GM21390 (cell line): ENCODE results near the gene S1PR3.
"Not testable (repeated sequence)": the region's sequence is repeated elsewhere in the genome, so short reads cannot be mapped to it uniquely, and the experiment has no call there.

Experiments
- ATAC-seq: cut with Tn5 transposase; IDR thresholded peaks from one replicate; pipeline ENCODE4 v1.9.1; 2021; ENCODE audit not compliant: unreplicated experiment

S1PR3 gene

DNA sequence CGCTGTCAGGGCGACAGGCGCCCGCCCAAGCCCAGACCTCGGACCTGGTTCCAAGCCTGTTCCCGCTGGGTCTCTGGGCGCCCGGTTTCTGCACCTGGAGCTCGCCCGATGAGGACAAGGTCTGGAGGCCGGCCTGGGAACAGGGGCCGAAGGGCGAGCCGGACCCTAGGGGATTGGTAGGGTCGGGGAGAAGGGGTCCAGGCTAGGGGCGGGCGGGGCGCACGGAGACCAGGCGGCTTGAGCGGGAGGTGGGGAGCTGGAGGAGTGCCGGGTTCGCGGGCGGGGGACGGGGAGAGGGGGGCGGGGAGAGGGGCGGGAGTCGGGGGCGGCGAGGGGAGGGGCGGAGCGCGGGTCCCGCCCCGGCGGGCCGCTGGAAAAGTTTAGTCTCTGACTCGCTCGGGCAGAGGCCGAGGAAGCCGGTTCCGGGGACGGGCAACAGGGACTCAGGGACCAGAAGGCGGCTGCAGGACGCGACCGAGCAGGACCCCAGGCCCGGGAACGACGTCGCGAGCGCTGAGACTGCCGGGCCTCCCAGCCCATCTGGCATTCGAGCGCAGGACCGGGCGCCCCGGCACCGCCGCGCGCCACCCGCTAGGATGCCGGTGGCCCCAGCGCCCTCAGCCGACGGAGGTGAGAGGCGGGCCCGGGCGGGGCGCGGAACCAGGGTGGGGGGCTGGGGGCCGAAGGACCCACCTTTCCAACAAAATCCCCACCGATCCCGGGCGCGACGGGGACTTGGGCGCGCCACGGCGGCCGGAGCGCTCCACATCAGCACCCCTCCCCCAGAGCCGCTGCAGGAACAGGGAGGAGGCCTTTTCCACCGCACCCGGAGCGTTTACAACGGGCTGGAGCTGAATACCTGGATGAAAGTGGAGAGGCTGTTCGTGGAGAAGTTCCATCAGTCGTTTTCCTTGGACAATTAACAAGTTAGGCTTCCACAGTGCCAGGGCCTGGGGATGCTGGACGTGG is at the start of gene S1PR3:
S1PR3 (plus strand) TSS at position 403 of the 969 bp plus-strand sequence. CDS start 9,733 bp downstream, outside the sequence.
- no peak for ATAC-seq

DNA sequence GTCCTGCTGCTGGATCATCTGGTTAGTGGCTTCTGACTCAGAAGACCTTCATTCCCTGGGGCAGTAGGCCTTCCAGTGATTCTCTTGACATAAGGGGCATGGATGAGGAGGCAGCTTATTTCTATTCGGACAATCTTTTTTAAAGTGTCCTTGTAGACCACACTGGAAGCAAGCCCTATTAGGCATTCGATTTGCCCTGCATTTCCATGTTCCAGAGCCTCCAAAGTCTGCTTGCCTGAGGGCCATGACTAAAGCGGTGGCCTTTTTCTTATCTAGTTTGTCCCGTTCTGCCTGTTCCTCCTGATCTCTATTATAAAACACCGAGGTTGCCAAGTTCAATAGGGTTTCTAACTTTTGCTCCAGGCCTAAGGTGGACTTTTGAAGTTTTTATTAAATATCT is 49.7 kb upstream of the S1PR3 start:
- not testable (repeated sequence) for ATAC-seq

DNA sequence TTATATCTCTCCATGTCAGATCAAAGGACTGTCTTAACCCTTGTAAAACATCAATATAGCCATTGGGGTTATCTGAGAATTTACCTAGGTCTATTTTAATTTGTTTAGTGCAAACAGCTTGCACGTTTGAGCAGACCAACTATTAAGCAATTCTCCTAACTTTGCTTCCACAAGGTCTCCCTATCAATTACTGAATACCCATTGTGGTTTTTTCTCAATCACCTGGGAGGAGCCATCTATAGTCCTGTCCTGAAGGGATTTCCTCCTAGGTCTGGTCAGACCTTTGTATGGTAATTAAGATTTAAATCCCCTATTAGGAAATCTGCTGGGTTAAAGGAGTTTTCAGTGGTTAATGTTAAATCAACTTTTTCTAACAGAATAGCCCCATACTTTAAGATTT is 48.9 kb upstream of the S1PR3 start:
- ATAC-seq: no peak

DNA sequence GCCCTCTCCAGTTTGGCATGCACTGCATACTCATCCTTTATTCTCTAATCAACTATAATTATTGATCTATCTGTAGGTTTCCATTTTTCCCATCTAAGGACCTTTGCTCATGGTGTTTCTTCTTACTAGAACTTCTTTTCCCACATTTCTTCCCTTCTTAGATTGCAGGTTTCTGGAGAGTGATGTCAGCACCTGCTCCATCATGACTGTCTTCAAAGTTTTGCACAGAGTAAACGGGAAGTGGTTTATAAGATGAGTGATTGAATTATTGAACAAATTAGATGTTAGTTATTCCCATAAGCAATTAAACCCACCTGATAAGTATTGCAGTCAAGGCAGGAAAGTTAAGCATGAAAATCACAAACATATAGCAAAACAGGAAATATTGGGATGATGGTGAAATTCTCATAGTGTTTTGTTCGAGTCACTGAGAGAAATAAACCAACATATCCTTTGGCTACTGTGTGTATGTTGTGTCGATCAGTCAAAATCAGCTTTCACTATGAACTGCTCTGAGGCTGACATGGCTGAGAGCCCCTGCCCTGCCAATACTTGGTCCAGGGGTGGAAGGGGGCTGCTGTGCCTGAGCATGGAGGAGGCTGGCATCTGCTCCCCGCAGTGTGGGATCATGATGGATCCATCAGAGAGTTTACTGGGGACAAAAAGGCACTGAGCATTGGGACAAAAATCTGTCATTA is 45.5 kb upstream of the S1PR3 start:
- ATAC-seq: no peak

DNA sequence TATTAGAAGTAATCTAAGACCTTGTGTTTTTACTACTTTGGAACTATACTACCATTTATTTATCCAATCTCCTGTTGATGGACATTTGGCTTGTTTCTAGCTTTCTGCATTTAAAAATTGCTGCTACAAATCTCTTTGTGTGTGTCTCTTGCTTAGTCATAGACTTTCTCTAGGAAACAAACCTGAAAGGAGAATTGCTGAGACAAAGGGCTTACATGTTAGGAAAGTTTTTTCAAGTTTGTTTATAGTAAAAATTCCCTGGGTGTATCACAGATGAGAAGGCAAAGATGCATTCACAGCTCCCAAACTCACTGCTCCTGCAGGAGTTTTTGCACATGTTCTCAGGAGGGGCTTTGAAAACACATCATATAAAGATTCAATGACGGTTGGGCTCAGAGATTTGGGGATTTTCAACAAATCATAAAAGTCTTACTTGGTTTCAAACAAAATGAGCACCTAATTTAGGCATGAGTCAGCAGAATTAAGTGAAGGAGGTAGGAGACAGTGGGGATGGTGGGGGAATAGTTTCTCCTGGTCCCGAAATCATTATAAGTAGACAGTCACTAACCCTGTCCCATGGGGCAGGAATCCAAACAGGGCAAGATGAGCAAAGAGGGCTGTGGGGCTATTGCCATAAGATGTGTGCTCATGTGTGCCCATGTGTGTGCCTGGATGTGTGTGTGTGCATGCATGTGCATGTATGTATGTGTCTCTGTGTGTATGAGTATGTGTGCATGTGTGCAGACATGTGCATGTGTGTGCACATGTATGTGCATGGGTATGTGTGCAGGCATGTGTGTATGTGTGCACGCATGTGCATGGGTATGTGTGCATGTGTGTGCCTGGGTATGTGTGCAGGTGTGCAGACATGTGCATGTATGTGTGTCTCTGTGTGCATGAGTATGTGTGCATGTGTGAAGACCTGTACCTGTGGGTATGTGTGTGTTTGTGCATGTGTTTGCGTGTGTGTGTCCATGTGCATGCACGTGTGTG is 43.4 kb upstream of the S1PR3 start:
- ATAC-seq: no peak

DNA sequence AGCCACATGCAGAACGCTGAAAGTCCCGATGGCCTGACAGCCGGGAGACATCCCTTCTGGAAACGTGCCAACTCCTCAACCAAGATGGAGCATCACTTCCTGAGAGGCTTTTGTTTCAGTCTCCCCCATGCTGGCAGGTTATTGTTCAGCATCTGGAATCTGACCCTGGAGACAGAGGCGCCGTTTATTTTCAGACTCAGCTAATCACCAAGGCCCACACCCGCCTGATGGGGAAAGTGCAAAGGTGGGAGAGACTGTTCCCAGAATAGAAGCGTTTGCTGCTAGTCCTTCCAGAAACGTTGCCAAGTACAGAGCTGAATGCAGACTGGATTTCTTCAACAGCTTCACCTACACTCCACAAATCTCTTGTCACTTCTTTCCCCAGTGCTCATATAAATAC is 41.8 kb upstream of the S1PR3 start:
- ATAC-seq: no peak

DNA sequence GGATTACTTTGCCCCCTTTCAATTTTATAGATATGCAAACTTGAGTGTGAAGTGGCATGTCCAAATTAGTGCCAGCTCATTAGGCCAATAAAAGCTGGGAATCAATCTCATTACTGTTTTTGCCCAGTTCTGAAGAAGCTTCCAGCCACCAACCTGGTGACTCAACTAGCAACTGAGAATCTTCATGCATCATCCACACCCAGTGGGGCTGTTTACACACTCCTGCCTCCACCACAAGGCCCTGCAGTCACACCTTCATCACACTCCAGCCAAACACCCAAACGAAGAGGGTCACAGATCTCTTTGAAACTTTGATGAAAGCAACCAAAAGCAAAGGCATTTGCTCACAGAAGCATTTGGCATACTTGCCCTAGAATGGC is 41.3 kb upstream of the S1PR3 start:
- ATAC-seq: no peak

DNA sequence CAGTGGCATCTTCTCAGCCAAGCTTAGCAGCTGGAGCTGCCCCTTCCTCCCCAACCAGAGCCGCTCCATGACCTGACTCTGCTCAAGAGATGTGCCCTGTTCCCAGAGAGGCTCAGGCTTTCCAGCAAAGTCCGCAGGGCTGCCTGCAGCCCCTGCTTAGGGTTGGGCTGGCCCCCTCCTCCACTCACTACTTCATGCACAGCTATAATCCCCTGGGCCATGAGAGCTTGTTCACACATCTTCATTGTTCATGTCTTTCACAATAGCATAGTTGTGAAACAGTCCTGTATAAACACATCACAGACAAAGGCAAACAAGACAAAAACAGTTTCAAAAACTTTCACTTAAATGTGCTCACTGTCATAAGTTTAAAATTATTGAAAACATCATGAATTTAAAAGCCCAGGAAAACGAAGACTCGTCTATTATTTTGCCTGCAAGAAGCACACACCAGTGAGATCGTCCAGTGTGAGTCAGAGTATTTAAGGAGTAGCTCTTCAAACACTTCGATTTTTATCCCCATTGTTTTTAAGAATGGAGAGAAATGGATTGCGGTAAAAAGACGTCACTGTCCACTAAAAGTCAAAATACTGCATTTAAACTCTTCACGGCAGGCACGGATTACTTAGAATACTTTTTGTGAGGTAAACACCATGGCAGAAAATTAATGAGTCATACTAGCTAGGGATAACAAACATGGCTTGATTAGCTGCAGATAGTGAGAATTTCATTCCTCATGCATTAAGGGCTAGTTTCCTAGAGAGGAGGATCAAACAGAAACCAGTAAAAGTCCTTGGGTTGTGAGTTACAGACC is 40.7 kb upstream of the S1PR3 start:
- no peak for ATAC-seq

DNA sequence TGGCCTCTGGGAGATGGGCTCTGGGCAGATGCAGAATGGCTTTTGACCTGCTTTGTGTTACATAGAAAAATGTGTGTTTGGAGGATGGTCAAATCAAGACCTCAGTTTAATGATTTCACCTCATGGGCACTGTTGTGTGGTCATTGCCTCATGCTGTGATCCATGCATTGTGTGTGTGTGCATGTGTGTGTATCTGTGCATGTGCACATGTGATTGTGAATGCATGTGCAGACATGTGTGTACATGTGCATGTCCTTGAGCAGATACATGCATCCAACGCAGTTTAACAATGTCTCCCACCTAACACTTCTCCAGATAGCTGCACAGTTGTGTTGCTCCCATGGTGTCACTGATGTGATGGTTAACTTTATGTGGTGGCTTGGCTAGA is 40.1 kb upstream of the S1PR3 start:
- ATAC-seq: no peak

DNA sequence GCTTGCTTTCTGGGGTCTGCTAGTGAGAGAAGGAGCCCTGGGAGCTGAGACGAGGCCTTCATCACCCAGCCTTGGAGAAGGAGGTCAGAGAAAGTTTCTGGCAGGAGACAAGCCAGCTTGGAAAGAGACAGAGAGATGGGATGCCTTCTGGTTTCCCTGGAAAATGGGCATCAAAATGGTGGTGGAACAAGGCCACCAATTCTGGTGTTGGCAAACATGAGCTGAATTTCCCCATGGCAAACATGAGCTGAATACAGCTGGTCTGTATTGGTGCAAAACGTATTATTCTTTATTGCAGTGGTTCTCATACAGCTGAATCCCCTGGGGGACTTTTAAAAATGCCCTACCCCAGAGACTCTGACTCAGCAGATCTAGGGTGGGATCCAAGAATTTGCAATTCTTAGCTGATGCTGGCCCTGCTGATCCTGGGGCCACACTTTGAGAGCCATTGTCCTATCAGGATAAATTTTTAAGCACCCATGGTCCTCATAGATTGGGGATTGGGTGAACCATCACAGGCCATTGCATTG is 39.1 kb upstream of the S1PR3 start:
- no peak for ATAC-seq

DNA sequence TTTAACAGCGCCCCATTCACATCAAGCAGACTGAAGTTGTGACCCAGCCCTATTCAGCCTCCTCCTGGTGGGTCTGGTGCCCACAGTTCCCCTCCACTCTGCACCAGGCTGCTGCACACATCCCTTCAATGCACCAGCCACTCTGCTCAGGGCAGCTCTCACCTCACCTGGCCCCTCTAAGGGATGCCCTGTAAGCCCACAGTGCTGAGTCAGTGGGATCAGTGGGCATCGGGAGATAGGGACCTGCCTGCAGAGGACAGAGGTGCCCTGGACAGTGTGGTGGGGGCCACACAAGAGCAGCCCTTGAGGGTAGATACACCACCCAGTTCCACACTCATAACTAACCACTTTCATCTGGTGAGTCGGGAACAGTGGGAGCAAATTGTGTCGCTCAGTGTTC is 38.3 kb upstream of the S1PR3 start:
- ATAC-seq: no peak

DNA sequence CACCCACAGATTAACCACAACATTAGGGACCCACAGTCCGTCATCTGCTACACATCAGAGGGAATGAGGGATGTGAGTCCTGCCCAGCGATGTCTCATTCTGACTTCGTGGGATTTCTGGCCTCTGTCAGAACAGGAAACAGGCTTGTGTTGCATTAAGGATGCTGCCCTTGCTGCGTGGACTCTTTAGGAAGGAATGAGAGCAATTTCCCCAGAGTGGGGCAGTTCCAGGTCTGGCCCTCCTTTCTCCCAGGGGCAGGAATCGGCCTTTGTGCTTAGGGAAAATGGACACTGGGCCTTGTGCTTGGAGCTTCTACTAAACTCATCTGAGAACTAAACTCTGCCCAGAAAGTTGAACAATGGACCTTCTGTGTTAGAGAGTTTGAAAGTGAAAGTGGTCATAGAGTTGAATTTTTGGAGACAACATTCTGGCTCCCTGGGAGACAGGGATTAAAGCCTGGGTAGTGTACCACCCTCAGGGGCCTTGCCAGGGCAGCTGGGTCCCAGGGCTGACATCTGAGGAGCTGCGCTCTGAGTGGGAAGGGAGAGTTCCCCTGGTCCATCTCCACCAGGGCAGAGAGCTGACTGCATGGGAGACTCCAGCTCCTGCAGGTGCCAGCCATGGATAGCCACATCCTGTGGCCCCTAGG is 37.8 kb upstream of the S1PR3 start:
- no peak for ATAC-seq

DNA sequence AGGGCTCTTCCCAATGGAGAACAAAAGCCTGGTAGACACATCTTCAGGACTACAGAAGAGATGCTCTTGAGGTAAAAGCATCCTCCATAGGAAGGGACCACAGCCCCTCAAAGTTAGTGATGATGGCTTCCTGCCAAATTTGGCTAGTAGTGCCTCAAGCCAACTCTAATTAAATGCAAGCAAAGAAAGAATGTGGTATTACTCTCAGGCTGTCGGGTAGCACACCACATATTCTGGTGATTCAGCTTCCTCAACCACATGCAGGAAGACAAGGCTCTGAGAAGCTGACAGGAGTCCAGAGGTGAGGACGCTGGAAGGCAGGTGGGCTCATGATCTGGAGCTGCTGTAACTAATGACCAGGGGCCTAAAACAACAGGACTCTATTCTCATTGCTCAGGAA is 37.2 kb upstream of the S1PR3 start:
- no peak for ATAC-seq

DNA sequence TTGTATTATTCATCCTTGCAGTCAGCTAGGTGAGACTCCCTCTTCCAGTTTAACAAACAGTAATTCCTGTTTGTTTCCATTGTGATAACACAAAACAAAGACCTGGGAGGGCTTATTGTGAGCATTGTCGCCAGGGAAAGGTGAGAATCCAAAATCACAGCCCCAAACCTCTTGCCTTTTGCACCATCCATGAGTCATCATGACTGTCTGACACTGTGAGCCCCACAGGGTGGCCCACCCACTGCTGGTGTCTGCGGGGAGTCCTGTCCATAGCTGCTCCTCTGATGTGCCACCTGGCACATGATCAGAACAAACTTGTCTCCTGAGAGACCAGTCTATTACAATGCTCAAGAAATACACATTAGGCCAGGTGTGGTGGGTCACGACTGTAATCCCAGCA is 33.7 kb upstream of the S1PR3 start:
- no peak for ATAC-seq

DNA sequence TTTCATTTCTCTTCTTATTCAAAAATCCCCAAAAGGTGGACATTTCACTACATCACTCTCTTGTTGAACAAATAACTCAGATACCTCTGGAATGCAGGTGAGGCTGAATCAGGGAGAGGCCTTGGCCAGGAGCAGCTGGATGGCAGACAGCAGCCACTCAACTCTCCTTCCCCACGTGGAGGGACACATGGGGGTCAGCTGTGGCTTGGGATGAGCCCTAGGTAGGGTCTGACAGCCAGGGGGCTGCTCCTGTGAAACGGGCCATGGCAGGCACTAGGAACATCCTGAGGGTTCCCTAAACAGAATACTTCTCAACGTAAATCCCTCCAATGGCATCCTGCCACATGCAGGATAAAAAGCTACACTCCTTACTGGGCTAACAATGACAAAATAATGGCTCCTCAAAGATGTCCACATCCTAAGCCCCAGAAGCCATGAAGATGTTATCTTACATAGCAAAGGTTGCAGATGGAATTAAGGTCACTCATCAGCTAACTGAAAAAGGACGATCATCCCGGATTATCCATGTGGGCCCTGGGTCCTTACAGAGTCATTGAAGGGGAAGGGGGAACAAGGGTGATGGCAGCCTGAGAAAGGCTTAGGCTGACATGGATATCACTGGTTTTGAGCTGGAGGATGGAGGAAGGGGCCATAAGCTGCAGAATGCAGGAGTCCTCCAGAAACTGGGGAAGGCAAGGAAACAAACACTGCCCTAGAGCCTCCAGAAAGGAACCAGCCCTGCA is 31.4 kb upstream of the S1PR3 start:
- ATAC-seq: no peak

DNA sequence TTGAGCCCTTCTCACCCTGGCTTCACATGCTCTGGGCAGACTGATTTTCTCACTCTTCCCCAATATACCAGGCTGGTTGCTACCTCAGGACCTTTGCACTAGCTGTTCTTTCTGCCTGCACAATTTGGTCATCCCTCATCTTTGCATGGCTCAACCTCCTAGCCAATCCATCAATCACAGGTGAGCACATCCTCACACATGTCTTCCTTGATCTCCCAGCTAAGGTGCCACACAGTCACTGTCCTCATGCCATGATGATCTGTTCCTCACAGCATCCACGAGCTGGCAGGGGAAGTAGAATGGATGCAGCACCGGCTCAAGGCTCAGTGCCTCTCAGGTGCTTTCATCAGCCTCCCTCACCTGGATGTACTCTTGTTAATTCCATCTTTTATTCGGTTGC is 30.6 kb upstream of the S1PR3 start:
- ATAC-seq: no peak

DNA sequence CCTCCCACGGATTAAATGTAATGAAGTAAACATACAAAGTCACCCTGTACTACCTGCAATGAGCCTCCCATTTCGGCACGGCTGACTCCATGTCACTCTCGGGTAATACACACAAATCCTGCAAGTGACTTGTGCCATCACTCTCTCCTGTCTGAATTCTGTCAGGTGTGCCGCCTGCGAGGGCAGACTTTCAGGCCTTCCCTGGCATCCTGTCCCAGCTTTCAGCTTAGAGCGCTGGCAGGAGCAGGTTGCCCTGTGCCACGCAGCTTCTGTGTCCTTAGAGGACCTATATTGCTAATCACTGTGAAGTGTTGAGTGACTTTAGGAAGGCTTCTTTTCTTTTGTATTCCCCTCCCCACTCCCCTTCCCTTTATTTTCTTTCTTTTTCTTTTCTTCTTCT is 25.8 kb upstream of the S1PR3 start:
- ATAC-seq: no peak

DNA sequence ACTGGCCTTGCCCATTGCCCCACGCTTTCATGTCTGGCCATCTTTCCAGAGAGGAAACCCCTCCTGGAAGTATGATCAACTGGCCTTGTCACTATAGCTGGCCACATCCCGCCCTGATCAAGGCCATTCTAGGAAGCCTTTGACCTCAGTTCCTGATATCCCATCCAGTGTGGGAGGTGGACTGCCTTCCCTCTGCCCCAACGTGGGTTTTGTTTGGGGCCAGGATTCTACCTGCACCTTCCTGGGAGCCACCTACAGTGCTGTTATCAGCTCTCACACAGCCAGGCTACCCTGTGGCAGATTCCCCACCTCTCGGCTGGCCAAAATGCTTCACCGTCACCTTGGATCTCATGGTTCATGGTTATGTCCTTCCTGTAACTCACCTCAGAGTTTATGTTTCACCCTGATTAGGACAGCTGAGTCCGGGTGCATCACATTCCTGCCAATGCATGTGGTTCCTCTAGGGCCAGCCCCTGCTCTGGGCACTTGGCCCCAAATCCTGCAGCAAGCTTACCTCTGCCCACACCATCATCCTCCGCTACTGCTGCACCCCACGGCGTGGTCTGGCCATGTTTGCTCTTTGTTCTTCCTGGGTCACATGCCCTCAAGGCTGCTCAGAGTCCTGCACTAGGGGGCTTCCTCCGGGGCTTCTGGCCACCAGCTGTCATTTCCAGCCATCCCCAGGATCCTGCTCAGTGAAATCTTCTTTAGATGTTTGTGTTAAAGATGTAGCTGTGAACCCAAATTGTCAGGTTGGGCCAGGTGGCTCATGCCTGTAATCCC is 24.2 kb upstream of the S1PR3 start:
- ATAC-seq: no peak
